GM18508 (cell line): Measurements from ENCODE around the gene ARMC8.

Experiments used
- ATAC-seq: cut with Tn5 transposase; IDR thresholded peaks from one replicate; pipeline ENCODE4 v1.9.1; 2021; ENCODE audit warnings: moderate number of reproducible peaks; ENCODE audit not compliant: insufficient read depth, unreplicated experiment

The ARMC8 gene

DNA sequence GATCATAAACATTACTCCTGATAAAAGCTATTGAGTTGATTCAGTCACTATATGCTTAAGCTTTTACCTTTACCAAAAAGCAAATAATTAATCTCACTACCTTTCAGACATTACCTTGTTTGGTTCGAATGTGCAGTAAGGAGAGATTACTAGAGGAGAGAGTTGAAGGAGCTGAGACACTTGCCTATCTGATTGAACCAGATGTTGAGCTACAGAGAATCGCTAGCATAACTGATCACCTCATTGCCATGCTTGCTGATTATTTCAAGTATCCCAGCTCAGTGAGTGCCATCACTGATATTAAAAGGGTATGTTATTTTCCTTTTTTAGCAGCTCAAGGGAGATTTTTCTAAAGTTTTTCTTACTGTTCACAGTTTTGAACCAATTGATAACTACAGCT is 54.6 kb downstream of the ARMC8 start:
- ATAC-seq: no peak

GRCh38 chr3:138242466-138242865 is 55.4 kb downstream of the ARMC8 start:
- ATAC-seq: no peak

DNA sequence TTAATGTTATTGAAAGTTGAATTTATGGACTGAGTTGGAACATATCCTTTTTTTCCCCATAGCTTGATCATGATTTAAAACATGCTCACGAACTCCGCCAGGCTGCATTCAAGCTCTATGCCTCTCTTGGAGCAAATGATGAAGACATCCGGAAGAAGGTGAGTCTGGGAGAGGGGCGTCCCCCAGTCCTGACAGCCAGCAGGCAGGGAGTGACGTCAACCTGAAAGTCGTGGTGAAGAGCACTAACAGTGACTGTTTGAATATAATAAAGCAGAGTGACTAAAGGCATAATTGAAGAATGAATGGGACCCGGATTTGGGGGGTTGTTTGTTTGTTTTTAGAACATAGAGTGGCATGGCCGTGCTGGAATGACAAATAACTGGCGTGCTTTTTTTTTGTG is 57.9 kb downstream of the ARMC8 start:
- no peak for ATAC-seq

DNA sequence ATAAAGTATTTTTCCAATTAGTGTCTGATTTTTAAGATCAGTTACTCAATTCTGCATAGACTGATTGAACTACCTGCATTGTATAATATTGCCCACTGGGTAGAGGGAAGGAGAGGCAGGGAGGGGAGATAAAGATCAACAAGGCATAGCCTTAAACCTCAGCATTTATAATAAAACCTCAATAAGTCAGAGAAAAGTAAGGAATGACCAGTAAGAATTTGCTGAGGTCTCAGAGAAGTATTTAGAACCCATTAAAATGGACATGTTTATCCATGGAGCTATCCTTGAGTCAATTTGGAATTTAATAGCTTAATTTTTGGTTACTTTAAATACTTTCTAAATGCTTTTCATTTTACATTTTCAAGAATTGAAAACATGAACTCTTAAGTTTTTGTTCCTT is 62.5 kb downstream of the ARMC8 start:
- ATAC-seq: no peak

DNA sequence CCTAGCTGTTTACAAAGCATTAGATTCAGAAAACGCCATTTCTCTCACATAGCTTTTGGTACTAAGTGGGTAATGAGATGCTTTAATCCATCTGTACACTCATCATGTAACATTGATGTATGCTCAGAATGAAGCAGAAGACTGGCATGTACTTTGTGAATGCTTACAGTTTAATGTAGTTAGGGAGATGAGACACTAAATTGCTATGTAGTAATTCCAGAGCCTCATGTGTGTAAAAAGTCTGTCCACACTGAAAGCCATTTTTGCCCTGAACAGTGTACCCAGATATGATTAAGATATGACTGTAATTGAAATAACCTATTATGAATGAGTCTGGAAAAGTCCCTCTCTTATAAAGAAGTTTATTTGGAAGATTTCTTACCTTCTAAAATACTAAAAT is 66.5 kb downstream of the ARMC8 start:
- ATAC-seq: no peak

- no peak for ATAC-seq
Measured at GRCh38 chr3:138254216-138254615, 67.1 kb downstream of the ARMC8 start.

DNA sequence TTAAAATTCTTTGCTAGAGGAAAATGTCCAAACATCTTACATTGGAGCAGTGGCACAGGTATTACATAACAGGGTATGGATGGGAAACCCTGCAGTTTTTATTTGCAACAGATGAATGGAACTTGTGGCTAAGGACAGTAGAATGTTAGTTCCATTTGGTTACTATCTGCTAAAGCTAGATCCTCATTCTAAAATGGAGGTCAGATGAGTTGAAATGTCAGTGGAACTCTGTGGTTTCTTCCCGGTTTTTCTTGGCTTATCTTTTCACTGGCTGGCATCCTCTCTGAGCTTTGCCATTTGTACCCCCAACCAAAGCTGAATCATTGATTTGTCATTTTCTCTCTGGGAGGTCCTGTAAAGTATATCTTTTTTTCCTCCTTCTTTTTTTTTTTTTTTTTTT is 68.9 kb downstream of the ARMC8 start:
- no peak for ATAC-seq

DNA sequence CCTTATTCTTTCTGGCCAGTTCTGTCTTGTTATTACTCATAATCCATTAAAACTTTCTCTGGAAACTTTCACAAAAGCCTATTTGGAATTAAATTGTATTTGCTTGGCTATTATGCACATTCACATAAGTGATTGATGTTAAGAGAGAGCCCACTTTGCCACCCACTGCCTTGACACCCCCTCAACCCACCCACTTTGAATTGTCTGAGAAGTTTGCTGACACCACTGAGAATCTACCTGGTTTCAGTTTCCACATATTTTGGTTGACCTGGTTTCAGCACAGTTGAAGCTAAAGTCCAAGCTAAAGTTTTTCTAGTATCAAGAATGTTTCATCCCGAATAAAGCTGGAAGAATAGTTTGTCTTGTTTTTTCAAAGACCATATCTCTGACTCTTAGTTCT is 70.9 kb downstream of the ARMC8 start:
- no peak for ATAC-seq

GRCh38 chr3:138259126-138259525 is 72.0 kb downstream of the ARMC8 start:
- ATAC-seq: no peak

DNA sequence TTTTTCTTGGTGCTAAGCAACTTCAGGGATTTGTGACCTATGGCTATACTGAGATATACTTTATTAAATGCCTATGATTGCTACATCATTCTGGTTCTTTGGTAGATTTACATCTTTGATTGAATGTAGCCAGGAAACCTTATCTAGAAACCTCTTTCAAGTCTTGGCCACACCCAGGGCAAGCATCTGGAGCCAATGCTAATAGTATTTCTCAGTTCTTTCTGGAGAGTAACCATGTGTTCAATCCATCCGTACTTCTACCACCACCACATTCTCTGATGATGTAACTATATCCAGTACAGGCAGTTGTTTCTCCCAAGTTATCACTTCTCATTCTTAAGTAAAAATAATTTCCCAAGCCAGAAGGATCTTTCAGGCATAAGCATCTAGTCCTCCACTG is 73.5 kb downstream of the ARMC8 start:
- no peak for ATAC-seq

GRCh38 chr3:138263104-138263503 is 76.0 kb downstream of the ARMC8 start:
- ATAC-seq: no peak

GRCh38 chr3:138265745-138266144 is 78.6 kb downstream of the ARMC8 start:
- ATAC-seq: no peak

DNA sequence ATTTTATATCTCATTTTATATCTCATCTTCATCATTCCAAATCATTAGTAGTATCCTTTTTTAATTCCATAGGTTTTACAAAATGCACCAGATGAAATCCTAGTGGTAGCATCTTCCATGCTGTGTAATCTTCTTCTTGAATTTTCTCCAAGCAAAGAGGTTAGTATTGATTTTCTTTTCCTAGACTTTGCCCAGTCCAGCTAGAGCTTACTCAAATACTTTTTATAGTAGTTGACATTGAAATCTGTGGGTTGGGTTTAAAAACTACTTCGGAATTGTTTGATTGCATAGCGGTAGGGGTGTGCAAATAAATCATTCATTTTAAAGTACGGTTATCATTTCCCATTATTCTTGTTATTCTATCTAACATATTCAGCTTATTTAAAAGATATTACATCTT is 80.0 kb downstream of the ARMC8 start:
- ATAC-seq: no peak

DNA sequence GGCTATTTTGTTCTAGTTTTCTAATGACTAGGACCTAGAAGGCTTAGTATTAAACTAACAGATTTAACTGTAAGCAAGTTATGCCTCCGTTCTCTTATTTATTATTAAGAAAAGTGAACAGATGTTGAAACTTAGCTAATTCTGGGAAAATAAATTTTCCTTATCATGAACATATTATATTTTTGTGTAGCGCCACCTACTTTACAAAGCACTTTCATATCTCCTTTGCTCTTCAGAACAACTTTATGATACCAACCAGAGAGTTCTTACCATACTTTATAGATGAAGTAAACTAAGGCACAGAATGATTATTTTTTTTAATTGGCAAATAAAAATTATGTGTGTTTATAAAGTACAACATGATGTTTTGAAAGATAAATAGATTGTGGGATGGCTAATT is 83.1 kb downstream of the ARMC8 start:
- ATAC-seq: no peak

DNA sequence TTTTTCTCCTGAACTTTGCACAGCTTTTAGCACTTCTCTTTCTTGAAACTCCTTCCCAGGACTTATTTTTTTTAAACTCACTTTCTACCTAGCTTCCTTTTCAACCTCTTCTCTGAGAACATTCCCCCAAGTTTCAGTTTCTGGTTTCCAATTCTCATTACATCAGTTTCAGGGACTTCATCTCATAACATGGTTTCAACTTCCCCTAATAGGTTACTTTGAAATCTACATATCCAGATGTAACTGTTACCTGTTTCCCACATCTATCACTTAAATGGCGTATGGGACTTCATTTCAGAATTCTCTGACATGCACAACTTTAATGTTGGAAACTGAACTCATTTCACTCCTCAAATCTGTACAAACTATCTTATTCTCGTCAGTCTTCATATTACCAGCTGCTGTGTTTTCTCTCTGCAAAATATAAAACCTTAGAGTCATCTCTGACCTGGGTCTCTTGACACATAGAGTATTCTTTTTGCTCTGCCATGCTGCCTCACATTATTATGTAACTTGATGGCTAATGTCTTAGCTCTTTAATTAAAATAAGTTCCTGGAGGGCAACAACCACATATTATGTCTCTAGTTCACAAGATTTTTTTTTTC is 84.2 kb downstream of the ARMC8 start:
- peak; percentile 69 for ATAC-seq

GRCh38 chr3:138281561-138281960 is 94.5 kb downstream of the ARMC8 start:
- ATAC-seq: no peak

DNA sequence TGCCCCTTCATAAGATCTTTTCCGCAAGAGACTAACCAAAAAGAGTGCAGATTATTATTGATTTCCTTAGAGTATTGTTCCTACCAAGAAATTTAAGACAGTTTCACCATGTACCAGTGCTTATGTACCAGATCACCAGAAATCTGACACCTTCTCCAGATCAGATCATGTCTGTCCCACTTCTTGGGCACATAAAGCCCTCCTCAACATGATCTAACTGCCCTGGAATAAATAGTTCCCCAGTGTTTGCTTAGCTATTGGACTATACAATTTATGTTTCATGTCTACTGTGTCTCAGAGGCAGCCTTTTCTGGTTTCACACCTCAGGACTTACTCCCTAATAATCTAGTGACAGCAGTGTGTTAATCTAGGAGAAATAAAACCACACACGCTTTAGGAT is 95.7 kb downstream of the ARMC8 start:
- ATAC-seq: no peak

DNA sequence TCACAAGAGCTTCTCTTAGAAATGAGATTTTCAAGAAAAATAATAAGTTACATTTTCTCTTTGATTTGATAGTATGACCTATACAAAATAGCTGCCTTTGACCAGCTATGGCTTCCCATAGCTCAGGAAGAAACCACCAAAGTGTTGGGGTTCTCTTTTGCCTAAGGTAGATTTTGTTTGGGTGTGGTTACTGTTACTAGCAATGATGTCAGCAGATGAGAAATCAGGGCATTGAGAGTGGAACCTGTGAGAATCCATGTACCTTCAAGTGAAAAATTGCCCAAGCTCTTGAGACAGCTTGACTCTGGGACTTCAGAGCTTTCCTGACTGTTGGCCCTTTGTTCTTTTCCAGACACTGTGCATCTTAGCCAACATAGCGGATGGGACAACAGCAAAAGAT is 97.0 kb downstream of the ARMC8 start:
- no peak for ATAC-seq

GRCh38 chr3:138284957-138285477 is 97.9 kb downstream of the ARMC8 start:
- no peak for ATAC-seq

- no peak for ATAC-seq
Measured at GRCh38 chr3:138289260-138289659, 102.2 kb downstream of the ARMC8 start.

- no peak for ATAC-seq
Measured at GRCh38 chr3:138289701-138290100, 102.6 kb downstream of the ARMC8 start.

DNA sequence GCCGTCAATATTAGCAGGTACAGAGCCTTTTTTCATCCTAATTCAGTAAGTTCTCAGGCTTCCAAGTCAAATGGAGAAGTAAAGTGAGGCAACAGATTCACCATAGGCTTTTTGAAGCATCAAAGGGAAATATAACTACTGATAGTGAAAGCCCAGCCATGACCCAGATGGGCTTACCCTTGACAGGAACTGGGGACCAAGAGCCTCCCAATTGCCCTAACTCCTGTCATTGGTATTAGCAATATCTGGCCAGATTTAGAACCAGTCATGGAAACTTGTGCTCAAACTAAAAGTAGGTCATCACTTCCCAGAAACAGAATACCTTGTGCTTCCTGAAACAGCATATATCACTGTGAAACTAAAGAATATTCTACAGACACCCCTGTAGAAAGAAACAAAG is 109.5 kb downstream of the ARMC8 start:
- ATAC-seq: no peak
